Neural cell (in vitro differentiated cells): Measurements from ENCODE around the gene HOXC9. TPM values are rescaled to one million over a fixed set of nuclear protein-coding genes. Genes with fewer than 3 reads are reported as not detected.

Source experiments
- H2AFZ ChIP-seq: fragments of 200-600, 300-800 bp; sonication (generic), shearing (Covaris generic); 2 replicates; pipeline ENCODE4 v1.6.0; 2014; ENCODE audit warnings: low read depth, mild to moderate bottlenecking, antibody characterized with exemption, low read length, moderate library complexity
- H3F3A ChIP-seq: fragments of 200-600 bp; shearing (Covaris generic); 2 replicates; pipeline ENCODE4 v1.6.1; 2016; ENCODE audit warnings: mild to moderate bottlenecking, moderate library complexity, mixed read lengths, antibody characterized with exemption, low read length; ENCODE audit not compliant: insufficient read depth, poor library complexity, severe bottlenecking
- H3K27ac ChIP-seq: fragments of 200-600, 300-800 bp; sonication (generic), shearing (Covaris generic); 2 replicates; pipeline ENCODE4 v1.5.1; 2014; ENCODE audit warnings: mild to moderate bottlenecking, low read length, moderate library complexity
- H3K27me3 ChIP-seq: fragments of 300-800, 200-600 bp; sonication (generic), shearing (Covaris generic); 2 replicates; pipeline ENCODE4 v1.6.0; 2014; ENCODE audit warnings: mild to moderate bottlenecking, low read depth, low read length, moderate library complexity; ENCODE audit not compliant: insufficient read depth
- H3K36me3 ChIP-seq: fragments of 300-800, 200-600 bp; sonication (generic), shearing (Covaris generic); 2 replicates; pipeline ENCODE4 v1.5.1; 2014; ENCODE audit warnings: mild to moderate bottlenecking, antibody characterized with exemption, low read length, moderate library complexity; ENCODE audit not compliant: insufficient read depth
- H3K4me2 ChIP-seq: fragments of 300-800, 200-600 bp; sonication (generic), shearing (Covaris generic); 2 replicates; pipeline ENCODE4 v1.6.0; 2014; ENCODE audit warnings: mild to moderate bottlenecking, low read length
- H3K4me3 ChIP-seq: fragments of 300-800, 200-600 bp; sonication (generic), shearing (Covaris generic); 2 replicates; pipeline ENCODE4 v1.5.1; 2014; ENCODE audit warnings: mild to moderate bottlenecking, low read length, moderate library complexity
- H3K79me2 ChIP-seq: fragments of 200-600 bp; shearing (Covaris generic); replicated peaks from 2 replicates; pipeline ENCODE4 v1.6.0; 2014; ENCODE audit warnings: mild to moderate bottlenecking, low read length, moderate library complexity; ENCODE audit not compliant: insufficient read depth
- H3K9ac ChIP-seq: fragments of 300-800, 200-600 bp; sonication (generic), shearing (Covaris generic); 2 replicates; pipeline ENCODE4 v1.6.1; 2016; ENCODE audit warnings: mild to moderate bottlenecking, low read length, mixed read lengths
- H3K9me2 ChIP-seq: fragments of 200-600 bp; shearing (Covaris generic); 2 replicates; pipeline ENCODE4 v1.6.1; 2016; ENCODE audit warnings: mild to moderate bottlenecking, low read length, mixed read lengths; ENCODE audit not compliant: insufficient read depth
- H3K9me3 ChIP-seq: fragments of 200-600, 300-800 bp; sonication (generic), shearing (Covaris generic); 2 replicates; pipeline ENCODE4 v1.6.1; 2016; ENCODE audit warnings: mild to moderate bottlenecking, mixed run types, low read length, moderate library complexity, mixed read lengths
- H4K20me1 ChIP-seq: fragments of 200-600 bp; shearing (Covaris generic); 2 replicates; pipeline ENCODE4 v1.6.1; 2016; ENCODE audit warnings: mild to moderate bottlenecking, mixed run types; ENCODE audit not compliant: insufficient read depth
- EP300 ChIP-seq: fragments of 450-650 bp; conservative IDR thresholded peaks from 2 replicates; pipeline ENCODE4 v1.6.1; 2014; ENCODE audit warnings: antibody characterized with exemption, mild to moderate bottlenecking, moderate library complexity; ENCODE audit not compliant: poor library complexity, severe bottlenecking
- EZH2 ChIP-seq: fragments of 200-600, 300-800 bp; shearing (Covaris generic), sonication (generic); IDR thresholded peaks from 2 replicates; pipeline ENCODE4 v1.6.1; 2014; ENCODE audit warnings: antibody characterized with exemption, low read length, borderline replicate concordance, mild to moderate bottlenecking; ENCODE audit not compliant: insufficient read depth, poor library complexity, severe bottlenecking
- MXI1 ChIP-seq: fragments of 450-650 bp; conservative IDR thresholded peaks from 2 replicates; pipeline ENCODE4 v1.6.1; 2014; ENCODE audit warnings: antibody characterized with exemption, mild to moderate bottlenecking; ENCODE audit not compliant: poor library complexity, severe bottlenecking
- POLR2AphosphoS5 ChIP-seq: IDR thresholded peaks from 2 replicates; pipeline ENCODE4 v1.6.1; 2012
- RAD21 ChIP-seq: fragments of 450-650 bp; conservative IDR thresholded peaks from 2 replicates; pipeline ENCODE4 v1.6.1; 2014; ENCODE audit warnings: antibody characterized with exemption, mild to moderate bottlenecking, moderate library complexity
- SMC3 ChIP-seq: fragments of 450-650 bp; conservative IDR thresholded peaks from 2 replicates; pipeline ENCODE4 v1.6.1; 2014; ENCODE audit warnings: antibody characterized with exemption, mild to moderate bottlenecking, moderate library complexity; ENCODE audit not compliant: poor library complexity
- TAF1 ChIP-seq: IDR thresholded peaks from 2 replicates; pipeline ENCODE4 v1.6.1; 2012; ENCODE audit warnings: low read depth
- polyA plus RNA-seq: library from polyadenylated mRNA; depleted of rRNA; stranded (reverse); fragments of >200 nt; gene quantifications from 2 replicates; pipeline ENCODE4 v1.2.3, GENCODE V29; 2014
- TF ChIP-seq, protein P1 (sequence below): fragments of 450-650 bp; IDR thresholded peaks from 2 replicates; pipeline ENCODE4 v1.5.1; 2014; ENCODE audit warnings: antibody characterized with exemption, mild to moderate bottlenecking, moderate library complexity; ENCODE audit not compliant: poor library complexity, severe bottlenecking
- TF ChIP-seq, protein P2 (sequence below): IDR thresholded peaks from 2 replicates; pipeline ENCODE4 v1.6.1; 2012; ENCODE audit warnings: borderline replicate concordance

HOXC9 gene
- polyA plus RNA-seq, 1 donor from 2014 or later = not detected

DNA sequence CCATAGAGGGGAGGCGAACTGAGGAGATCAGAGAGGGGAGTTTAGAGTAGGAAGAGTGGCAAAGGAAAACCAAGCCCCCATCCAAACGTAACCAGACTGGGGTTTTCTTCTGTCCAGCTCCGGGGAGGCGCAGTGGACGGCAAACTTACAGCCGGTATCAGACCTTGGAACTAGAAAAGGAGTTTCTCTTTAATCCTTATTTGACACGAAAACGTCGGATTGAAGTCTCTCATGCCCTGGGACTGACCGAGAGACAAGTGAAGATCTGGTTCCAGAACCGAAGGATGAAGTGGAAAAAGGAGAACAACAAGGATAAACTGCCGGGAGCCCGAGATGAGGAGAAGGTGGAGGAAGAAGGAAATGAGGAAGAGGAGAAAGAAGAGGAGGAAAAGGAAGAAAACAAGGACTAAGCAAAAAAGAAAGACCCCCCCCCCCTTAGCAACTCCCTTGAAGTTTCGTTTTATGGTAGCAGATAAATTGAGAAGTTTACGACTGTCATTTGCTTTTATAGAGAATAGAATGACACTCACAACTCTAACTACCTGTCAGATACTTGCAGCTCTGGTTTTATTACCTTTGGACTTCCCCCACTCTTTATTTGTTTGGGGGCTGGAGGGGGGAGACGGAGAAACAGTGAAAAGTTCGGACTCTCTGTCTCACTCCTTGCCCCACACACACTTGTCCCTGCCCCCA lies 11.2 kb downstream of the HOXC9 start:
- Histone ChIP-seq H3K4me2 (no peak overlapping the region), H2AFZ (no peak overlapping the region), H3K4me3 (no peak overlapping the region), H4K20me1 (no peaks in the 10 kb centered on the region), H3K79me2 (no peaks in the 10 kb centered on the region), H3K9ac (no peak overlapping the region), H3K9me2 (no peaks in the 10 kb centered on the region), H3F3A (no peaks in the 10 kb centered on the region), H3K36me3 (no peaks in the 10 kb centered on the region), H3K27ac (no peak overlapping the region), H3K9me3 (no peaks in the 10 kb centered on the region), H3K27me3 (peaks cover 99% of the 10 kb centered on the region)
- TF ChIP-seq MXI1 (no peak), SMC3 (no peak), TAF1 (no peak), EP300 (no peak), POLR2AphosphoS5 (no peak), RAD21 (no peak), EZH2 (no peak)
- TF ChIP-seq, protein P1, sequence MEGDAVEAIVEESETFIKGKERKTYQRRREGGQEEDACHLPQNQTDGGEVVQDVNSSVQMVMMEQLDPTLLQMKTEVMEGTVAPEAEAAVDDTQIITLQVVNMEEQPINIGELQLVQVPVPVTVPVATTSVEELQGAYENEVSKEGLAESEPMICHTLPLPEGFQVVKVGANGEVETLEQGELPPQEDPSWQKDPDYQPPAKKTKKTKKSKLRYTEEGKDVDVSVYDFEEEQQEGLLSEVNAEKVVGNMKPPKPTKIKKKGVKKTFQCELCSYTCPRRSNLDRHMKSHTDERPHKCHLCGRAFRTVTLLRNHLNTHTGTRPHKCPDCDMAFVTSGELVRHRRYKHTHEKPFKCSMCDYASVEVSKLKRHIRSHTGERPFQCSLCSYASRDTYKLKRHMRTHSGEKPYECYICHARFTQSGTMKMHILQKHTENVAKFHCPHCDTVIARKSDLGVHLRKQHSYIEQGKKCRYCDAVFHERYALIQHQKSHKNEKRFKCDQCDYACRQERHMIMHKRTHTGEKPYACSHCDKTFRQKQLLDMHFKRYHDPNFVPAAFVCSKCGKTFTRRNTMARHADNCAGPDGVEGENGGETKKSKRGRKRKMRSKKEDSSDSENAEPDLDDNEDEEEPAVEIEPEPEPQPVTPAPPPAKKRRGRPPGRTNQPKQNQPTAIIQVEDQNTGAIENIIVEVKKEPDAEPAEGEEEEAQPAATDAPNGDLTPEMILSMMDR = no peak
- TF ChIP-seq, protein P2, sequence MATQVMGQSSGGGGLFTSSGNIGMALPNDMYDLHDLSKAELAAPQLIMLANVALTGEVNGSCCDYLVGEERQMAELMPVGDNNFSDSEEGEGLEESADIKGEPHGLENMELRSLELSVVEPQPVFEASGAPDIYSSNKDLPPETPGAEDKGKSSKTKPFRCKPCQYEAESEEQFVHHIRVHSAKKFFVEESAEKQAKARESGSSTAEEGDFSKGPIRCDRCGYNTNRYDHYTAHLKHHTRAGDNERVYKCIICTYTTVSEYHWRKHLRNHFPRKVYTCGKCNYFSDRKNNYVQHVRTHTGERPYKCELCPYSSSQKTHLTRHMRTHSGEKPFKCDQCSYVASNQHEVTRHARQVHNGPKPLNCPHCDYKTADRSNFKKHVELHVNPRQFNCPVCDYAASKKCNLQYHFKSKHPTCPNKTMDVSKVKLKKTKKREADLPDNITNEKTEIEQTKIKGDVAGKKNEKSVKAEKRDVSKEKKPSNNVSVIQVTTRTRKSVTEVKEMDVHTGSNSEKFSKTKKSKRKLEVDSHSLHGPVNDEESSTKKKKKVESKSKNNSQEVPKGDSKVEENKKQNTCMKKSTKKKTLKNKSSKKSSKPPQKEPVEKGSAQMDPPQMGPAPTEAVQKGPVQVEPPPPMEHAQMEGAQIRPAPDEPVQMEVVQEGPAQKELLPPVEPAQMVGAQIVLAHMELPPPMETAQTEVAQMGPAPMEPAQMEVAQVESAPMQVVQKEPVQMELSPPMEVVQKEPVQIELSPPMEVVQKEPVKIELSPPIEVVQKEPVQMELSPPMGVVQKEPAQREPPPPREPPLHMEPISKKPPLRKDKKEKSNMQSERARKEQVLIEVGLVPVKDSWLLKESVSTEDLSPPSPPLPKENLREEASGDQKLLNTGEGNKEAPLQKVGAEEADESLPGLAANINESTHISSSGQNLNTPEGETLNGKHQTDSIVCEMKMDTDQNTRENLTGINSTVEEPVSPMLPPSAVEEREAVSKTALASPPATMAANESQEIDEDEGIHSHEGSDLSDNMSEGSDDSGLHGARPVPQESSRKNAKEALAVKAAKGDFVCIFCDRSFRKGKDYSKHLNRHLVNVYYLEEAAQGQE = no peak

DNA sequence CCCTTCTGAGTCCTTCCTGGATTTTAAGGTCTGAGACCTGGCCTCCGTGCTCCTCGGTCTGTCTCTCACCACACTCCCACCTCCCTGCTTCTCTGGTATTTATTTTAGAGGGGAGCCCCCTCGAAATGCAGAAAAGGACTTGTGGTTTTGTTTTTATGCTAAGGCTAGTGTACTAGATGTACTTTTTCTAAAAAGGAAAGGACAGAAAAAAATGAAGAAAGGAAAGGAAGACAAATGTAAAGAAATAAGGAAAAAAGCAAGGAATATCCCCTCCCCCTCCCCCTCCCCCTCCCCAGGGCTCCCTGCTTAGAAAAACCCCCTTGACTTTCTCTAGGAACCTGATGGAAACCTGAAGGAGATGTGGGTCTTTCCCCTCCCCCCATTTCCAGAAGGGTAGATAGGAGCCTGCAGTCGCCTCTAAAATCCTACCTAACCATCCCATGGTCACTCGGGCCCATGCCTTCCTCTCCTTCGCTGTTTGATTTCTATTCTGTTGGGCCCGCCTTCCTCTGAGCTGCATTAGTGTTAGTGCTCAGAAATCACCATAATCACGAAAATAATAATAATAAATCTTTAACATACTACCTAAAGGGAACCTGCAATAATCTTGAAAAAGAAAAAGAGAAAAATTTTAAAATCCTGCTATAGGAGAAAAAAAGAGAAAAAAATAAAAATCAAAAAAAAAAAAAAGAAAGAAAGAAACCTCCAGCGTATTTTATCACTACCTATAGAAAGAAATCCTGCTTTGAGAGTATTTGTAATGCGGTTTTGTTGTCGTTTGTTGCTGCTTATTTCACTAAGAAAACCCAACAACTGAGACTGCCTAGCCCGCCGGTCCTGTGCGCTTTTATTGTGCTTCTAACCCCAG lies 11.9 kb downstream of the HOXC9 start:
- H3K36me3 ChIP-seq = no peaks in the 10 kb centered on the region
- no peak overlapping the region for H3K4me2 ChIP-seq
- TF ChIP-seq RAD21 (no peak), SMC3 (no peak)
- TF ChIP-seq, protein P1 = no peak
- peaks cover 98% of the 10 kb centered on the region for H3K27me3 ChIP-seq
- H3K9me3 ChIP-seq = no peaks in the 10 kb centered on the region
- H3K79me2 ChIP-seq = no peaks in the 10 kb centered on the region
- no peaks in the 10 kb centered on the region for H4K20me1 ChIP-seq
- no peak overlapping the region for H3K9ac ChIP-seq
- no peaks in the 10 kb centered on the region for H3K9me2 ChIP-seq
- H3K4me3 ChIP-seq = no peak overlapping the region
- H3K27ac ChIP-seq = no peak overlapping the region
- no peaks in the 10 kb centered on the region for H3F3A ChIP-seq
- no peak overlapping the region for H2AFZ ChIP-seq
